Measurements from ENCODE around the gene ERAS.
A peak's percentile ranks its signal among the peaks of the same experiment; 100 is the strongest.
"Not testable (repeated sequence)": the region's sequence is repeated elsewhere in the genome, so short reads cannot be mapped to it uniquely, and the experiment has no call there.

ERAS gene

GRCh38 chrX:48833542-48834138 is 7.3 kb downstream of the ERAS start:
- peak; percentile 0 for DNase-seq

GRCh38 chrX:48834383-48834709 is 8.0 kb downstream of the ERAS start:
- no peak for DNase-seq

GRCh38 chrX:48835524-48836329 is 9.4 kb downstream of the ERAS start, which contains the start of gene PCSK1N:
TSS of gene PCSK1N (minus strand) at chrX:48835610. CDS start at chrX:48835532, 78 bp downstream.
- DNase-seq: peak; percentile 16

GRCh38 chrX:48839686-48840085 is 13.4 kb downstream of the ERAS start:
- DNase-seq: no peak

DNA sequence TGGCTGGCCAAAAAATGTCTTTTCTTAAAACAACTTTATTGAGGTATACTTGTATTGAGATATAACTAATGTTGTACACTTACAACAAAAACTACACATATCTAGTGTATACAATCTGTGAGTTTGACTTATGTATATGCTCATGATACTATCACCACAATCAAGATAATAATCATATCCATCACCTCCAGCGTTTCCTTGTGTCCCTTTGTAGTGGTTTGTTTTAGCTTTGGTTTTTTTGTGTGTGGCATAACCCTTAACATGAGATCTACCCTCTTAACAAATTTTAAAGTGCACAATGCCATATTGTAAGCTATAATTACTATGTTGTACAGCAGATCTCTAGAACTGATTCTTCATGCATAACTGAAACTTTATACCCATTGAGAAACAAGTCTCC is 22.5 kb downstream of the ERAS start:
- no peak for DNase-seq

GRCh38 chrX:48852857-48853256 is 26.5 kb downstream of the ERAS start:
- DNase-seq: no peak

GRCh38 chrX:48853494-48853893 is 27.2 kb downstream of the ERAS start:
- not testable (repeated sequence) for DNase-seq

- not testable (repeated sequence) for DNase-seq
Measured at GRCh38 chrX:48854121-48854804, 27.9 kb downstream of the ERAS start.

DNA sequence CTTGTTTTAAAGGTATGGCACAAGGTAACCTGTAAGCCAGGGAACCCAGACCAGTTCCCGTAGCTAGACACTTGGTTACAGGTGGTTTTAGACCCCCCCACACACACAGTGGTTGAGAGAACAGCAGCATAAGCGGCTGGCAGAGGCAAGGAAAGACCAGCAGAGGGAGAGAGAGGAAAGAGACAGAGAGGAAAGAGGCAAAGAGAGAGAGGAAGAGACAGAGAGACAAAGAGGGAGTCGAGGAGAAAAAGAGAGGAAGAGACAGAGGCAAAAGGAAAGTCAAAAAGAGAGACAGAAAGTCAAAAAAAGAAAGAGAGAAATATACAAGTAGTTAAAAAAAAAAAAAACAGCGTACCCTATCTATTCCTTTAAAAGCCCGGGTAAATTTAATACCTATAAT is 28.6 kb downstream of the ERAS start:
- DNase-seq: peak; percentile 1

DNA sequence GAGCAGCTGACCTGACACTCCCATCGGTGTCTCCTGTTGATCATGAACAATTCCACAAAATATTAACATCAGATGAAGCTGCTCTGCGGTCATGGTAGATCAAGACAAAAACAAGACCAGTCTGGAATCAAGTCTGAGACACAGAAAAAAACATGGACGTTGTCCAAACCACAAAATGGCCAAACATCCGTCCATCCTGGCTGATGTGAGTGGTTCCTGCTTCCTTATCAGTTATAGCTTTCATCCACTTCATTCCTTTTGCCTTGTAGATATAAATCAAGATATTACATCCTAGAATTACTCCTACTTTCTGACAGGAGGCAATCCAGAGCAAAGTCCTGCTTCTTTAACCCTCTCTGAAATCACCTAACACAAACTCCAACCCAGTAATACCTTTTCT is 37.9 kb downstream of the ERAS start:
- DNase-seq: no peak

DNA sequence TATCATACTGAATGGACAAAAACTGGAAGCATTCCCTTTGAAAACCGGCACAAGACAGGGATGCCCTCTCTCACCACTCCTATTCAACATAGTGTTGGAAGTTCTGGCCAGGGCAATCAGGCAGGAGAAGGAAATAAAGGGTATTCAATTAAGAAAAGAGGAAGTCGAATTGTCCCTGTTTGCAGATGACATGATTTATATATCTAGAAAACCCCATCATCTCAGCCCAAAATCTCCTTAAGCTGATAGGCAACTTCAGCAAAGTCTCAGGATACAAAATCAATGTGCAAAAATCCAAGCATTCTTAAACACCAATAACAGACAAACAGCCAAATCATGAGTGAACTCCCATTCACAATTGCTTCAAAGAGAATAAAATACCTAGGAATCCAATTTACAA is 45.7 kb downstream of the ERAS start:
- DNase-seq: not testable (repeated sequence)

- DNase-seq: not testable (repeated sequence)
Measured at GRCh38 chrX:48876944-48877343, 50.6 kb downstream of the ERAS start.

Data from midbrain (tissue), 1 donor.